Anterior cingulate cortex (tissue), 58 donors: Measurements from ENCODE around the gene RNF128.
"Not testable (repeated sequence)": the region's sequence is repeated elsewhere in the genome, so short reads cannot be mapped to it uniquely, and the experiment has no call there.

Experiments
- DNase-seq, 58 donors: peaks; one replicate each; lab custom pipeline; 2025; lab: John Stamatoyannopoulos, UW

Gene RNF128

DNA sequence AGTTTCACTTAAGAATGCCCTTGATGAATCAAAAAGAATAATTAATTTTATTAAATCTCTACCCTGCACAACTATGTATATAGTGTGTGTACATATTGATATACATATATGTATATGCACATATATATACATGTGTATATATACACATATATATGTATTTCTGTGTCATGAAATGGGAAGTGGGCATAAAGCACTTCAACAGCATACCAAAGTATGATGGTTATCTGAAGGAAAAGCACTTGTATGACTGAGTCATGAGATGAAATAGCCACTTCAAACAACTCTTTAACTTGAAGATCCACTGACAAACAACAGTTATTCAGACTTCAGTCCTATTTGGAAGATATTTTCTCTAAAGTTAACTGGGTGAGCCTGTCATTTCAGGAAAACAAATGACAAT, 16.3 kb downstream of the RNF128 start:
- DNase-seq, result no peak

DNA sequence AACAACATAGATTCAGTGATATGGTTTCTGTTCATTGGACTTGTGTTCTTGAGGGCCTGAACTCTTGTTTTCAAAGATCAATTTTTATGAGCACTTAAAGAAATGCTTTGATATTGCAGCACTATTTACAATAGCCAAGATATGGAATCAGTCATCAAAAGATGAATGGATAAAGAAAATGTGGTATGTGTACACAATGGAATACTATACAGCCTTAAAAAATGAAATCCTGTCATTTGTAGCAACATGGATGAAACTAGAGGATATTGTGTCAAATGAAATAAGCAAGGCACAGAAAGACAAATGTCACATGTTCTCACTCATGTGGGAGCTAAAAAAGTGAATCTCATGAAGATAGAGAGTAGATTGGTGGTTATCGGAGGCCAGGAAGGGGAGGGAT, 21.9 kb downstream of the RNF128 start:
- no peak for DNase-seq

DNA sequence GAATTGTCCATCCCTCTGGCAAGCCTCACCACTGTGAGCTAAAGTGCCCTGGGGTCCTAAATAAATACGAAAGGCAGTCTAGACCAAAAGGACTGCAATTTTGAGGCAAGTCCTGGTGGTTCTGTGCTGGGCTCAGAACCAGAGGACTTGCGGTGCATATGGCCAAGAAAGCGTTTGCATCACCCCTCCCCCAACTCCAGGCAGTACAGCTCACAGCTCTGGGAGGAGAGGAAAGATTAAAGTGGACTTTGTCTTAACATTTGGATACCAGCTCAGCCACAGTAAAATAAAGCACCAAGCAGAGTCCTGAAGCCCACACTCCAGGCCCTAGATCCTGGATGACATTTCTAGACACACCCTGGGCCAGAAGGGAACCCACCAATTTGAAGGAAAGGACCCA, 24.9 kb downstream of the RNF128 start:
- no peak for DNase-seq

DNA sequence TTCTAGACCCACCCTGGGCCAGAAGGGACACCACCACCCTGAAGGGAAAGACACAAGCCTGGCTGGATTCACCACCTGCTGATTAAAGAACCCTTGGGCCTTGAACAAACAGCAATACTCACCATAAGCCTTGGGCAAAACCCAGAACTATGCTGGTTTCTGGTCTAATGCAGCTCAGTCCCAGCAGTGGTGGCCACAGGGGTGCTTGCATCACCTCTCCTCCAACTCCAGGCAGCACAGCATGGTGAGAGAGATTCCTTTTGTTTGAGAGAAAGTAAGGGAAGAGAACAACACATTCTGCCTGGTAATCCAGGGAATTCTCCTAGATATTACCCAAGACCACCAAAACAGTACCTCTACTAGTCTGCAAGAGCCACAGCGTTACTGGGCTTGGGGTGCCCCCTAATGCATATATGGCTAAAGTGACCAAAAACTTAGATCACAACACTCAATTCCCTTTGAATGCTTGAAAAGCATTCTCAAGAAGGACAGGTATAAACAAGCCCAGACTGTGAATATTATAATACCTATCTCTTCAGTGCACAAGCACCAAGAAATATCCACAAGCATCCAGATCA, 25.7 kb downstream of the RNF128 start:
- DNase-seq, result no peak

DNA sequence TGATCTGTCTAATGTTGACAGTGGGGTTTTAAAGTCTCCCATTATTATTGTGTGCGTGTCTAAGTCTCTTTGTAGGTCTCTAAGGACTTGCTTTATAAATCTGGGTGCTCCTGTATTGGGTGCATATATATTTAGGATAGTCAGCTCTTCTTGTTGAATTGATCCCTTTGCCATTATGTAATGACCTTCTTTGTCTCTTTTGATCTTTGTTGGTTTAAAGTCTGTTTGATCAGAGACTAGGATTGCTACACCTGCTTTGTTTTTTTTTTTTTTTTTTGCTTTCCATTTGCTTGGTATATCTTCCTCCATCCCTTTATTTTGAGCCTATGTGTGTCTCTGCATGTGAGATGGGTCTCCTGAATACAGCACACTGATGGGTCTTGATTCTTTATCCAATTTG, 42.8 kb downstream of the RNF128 start:
- DNase-seq, result not testable (repeated sequence)

DNA sequence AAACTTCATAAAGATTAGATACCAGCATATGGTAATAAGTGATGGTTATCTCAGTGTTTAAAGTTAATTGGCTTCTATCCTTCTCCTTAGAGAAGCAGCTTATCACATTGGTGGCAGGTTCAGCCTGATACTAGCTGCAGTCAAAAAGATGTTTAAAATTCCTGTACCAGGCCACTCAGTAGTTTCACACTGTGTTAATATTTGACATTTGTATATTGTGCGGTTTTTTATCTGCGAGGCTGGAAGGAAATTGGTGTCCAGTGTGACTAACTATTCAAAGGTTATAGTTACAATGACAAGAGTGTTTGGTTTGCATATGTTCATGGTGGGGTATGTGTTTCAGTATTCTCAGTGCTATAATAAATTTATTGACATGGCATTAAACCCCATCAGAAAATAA, 48.5 kb downstream of the RNF128 start:
- DNase-seq, result no peak

DNA sequence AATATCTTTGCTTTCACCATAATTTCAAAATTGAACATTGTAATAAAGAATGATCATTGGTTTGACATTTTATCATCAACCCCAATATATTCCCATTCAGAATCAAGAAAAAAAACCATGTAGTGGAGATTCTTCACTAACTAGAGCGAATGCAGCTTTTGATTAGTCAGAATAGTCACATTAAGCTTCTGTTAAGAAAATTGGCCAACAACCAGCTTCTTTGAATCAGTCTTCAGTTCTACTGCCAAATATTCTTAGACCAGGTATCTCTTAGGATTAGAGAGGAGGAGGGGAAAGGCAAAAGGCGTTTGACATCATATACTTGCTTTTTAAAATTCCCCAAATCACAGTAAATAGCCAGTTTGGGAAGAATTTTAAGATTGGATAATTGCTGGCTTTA, 53.8 kb downstream of the RNF128 start:
- DNase-seq, result no peak

DNA sequence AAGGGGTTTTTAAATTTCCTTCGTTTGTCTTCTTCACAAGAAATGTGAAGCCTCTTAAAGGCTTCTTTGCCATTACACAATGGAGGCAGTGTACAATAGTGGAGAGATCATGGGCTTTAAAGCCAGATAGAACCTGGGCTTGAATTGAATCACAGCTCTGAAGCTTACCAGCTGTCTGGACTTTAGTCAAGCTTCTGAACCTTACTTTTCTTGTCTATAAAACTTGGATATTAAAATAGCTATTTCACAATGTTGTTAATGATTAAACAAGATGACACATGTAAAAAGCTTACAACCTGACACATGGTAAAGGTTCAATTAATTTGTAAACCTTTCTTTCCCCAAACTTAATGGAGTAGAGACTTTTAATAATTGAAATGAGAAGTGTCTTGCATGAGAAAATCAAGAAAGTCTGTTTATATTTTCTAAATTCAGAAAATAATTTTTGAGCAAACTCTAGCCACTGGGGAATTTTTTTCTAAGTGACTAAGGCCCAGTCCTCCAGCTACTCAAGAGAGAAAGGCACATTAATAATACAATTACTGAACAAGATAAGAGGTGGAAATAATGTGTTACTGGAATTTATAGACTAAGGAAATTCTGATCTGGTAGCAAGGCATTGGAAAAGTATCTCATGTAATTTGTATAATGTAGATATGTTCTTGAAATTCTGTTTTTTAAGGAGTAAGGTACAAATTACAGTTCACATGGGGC, 54.3 kb downstream of the RNF128 start:
- DNase-seq, result no peak

DNA sequence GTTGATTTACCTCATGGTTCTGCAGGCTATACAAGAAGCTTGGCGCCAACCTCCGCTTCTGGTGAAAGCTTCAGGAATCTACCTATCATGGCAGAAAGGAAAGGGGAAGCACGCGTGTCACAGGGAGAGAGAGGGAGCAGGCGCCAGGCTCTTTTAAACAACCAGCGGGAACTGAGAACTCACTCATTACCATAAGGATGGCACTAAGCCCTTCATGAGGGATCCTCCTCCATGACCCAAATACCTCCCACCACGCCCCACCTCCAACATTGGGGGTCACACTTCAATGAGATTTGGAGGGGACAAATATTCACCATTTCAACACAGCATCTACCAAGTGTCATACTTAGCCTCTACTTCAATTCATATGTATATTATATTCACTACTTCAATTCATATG, 57.2 kb downstream of the RNF128 start:
- no peak for DNase-seq

DNA sequence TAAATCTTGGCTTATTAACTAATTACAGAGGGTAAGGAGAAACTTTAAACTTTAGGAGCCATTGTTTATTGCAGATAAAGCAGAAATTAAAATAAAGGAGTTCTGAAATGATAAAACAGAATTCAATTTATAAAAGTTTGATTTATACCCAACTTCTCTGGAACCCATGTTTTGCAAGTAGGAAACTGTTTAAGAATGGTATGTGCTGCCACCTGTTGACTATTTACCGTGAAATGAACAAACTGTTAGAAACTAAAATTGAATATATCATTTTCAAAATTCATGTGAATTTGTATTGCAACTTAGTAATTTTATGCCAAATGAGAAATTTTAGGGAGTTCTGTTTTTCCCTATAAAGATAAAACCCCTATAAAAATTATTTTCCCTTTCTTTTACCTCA, 65.0 kb downstream of the RNF128 start:
- DNase-seq, result no peak

DNA sequence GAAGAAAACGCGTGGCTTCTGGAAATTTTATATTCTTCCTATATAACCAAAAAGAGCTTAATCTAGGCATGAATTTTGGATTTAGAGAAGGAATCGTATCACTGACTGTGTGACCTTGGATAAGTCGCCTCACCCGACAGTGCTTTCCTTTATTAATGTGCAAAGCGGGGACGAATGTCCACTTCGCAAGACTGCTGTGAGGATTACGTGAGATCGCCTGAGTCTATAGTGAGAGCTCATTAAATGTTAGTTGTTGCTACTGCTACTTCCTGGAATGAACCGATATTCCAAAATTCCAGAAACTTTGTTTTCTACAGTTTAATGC, 75.5 kb downstream of the RNF128 start:
- no peak for DNase-seq

DNA sequence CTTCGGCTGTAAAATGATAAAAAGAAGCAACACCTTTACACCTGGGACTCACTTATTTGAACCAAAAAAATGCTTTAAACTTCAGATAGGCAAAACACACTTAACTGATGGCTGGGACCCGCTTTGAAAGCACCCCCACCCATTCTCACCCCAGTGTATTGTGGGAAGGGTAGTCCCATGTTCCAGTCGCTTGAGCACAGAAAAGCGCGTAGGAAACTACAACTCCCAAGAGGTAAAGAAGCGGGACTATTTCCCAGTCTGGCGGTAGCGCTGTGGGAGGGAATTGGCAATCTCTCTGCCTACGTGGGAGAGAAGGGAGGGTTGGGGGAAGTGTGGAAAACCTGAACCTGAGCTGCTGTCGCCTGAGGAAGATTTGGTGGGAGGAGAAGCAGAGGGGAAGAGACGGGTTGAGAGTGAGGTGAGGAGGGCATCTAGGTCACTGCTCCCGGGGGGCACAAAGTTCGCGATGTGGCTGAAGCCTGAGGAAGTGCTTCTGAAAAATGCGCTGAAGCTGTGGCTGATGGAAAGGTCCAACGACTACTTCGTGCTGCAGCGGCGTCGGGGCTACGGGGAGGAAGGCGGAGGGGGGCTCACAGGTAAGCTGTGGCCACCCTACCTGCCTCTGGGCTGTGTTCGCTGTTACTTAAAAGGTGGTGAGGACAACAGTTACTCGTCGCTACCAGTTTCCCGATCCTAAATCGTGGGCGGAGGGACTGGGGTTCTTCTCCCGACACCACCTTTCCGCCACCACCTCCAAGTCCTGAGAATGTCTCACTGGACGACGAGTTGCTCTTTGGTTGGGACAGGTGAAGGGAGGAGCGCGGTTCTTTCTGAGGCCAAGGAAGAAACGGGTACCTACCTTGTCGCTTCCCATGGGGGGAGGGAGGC, 76.1 kb downstream of the RNF128 start, which contains the start of gene TBC1D8B:
TSS of gene TBC1D8B (plus strand) at position 286 of the 888 bp plus-strand sequence. CDS start at position 467, 181 bp downstream.
- DNase-seq, result peak in 57 of 58 donors; percentile 2 to 82 (median 50)

DNA sequence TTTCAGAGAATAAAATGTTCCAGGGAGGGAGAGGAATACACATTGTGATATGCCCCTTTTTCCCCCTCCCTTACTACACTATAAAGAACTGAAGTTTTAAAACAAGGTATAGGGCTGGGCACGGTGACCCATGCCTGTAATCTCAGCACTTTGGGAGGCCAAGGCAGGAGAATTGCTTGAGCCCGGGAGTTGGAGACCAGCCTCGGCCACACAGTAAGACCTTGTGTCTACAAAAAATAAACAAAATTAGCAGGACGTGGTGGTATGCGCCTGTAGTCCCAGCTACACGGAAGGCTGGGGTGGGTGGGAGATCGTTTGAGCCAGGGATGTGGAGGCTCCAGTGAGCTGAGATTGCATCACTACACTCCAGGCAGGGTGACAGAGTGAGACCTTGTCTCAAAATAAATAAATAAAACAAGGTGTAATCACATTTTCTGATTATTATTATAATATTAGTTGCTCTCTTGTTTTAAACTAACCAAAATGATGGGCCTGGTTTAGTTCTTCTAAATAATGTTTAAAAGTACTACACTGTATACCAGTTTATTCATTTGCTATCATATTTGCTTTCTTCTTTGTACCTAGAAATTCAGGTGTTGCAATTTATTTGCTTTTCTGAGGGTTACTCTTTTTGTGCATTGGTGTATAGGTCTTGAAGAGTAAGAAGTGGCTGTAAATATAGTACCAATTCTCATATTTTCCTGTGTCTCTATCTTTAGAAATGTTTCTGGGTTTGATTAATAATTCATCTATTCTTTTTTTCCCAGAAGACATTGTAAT, 84.8 kb downstream of the RNF128 start:
- no peak for DNase-seq

DNA sequence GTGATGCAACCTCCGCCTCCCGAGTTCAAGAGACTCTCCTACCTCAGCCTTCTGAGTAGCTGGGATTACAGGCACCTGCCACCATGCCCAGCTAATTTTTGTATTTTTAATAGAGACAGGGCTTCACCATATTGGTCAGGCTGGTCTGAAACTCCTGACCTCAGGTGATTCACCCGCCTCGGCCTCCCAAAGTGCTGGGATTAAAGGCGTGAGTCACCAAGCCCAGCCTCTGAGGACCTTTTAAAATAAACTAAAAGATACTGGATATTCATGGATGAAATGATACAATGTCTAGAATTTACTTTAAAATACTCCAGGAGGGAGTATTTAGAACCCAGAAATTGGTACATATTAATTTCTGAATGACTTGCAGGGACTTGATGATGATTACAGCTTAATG, 86.4 kb downstream of the RNF128 start:
- not testable (repeated sequence) for DNase-seq

DNA sequence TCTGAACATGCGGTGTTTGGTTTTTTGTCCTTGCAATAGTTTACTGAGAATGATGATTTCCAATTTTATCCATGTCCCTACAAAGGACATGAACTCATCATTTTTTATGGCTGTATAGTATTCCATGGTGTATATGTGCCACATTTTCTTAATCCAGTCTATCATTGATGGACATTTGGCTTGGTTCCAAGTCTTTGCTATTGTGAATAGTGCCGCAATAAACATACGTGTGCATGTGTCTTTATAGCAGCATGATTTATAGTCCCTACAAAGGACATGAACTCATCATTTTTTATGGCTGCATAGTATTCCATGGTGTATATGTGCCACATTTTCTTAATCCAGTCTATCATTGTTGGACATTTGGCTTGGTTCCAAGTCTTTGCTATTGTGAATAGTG, 87.6 kb downstream of the RNF128 start:
- not testable (repeated sequence) for DNase-seq
